A673 (cell line): ENCODE measurements around the gene FANCB.

Experiments
- EZH2 ChIP-seq: fragments of 200-600 bp; sonication (generic); IDR thresholded peaks from 2 replicates; pipeline ENCODE4 v1.6.1; 2017; ENCODE audit warnings: borderline replicate concordance, low read depth, mild to moderate bottlenecking, mixed read lengths, antibody characterized with exemption, low read length; ENCODE audit not compliant: poor library complexity, severe bottlenecking
- TF ChIP-seq, protein P1 (sequence below): fragments of 300-800, 200-600 bp; sonication (generic); conservative IDR thresholded peaks from 2 replicates; pipeline ENCODE4 v1.5.1; 2017; ENCODE audit warnings: low read depth, mild to moderate bottlenecking, antibody characterized with exemption, low read length, moderate library complexity, mixed read lengths

DNA sequence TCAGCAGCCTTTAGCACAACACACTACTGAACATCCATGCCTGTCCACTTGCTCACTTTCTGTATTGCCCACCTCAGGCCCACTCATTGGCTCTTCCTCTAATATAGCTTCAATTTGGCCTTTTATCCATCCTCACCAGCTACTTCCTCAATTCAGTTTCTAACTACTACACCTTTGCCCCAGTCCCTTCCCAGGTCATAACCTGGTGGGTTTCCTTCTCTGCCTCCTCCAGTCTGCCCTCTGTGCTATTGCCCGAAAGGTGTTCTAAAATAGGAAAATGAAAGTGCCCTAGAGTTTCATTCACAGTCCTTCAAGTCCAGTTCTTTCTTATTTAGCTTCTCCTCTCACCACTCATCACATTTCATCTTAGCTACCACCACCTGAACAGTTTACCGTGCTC lies 23.4 kb upstream of the FANCB start:
- TF ChIP-seq, protein P1, sequence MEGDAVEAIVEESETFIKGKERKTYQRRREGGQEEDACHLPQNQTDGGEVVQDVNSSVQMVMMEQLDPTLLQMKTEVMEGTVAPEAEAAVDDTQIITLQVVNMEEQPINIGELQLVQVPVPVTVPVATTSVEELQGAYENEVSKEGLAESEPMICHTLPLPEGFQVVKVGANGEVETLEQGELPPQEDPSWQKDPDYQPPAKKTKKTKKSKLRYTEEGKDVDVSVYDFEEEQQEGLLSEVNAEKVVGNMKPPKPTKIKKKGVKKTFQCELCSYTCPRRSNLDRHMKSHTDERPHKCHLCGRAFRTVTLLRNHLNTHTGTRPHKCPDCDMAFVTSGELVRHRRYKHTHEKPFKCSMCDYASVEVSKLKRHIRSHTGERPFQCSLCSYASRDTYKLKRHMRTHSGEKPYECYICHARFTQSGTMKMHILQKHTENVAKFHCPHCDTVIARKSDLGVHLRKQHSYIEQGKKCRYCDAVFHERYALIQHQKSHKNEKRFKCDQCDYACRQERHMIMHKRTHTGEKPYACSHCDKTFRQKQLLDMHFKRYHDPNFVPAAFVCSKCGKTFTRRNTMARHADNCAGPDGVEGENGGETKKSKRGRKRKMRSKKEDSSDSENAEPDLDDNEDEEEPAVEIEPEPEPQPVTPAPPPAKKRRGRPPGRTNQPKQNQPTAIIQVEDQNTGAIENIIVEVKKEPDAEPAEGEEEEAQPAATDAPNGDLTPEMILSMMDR = no peak
- no peak for TF ChIP-seq EZH2
